Measurements from ENCODE around the gene LNPEP. TPM values are rescaled to one million over a fixed set of nuclear protein-coding genes. Genes with fewer than 3 reads are reported as not detected.
A peak's percentile ranks its signal among the peaks of the same experiment; 100 is the strongest.

The LNPEP gene
- total RNA-seq, 1 experiment from 2014 or later, result 85.5 TPM

DNA sequence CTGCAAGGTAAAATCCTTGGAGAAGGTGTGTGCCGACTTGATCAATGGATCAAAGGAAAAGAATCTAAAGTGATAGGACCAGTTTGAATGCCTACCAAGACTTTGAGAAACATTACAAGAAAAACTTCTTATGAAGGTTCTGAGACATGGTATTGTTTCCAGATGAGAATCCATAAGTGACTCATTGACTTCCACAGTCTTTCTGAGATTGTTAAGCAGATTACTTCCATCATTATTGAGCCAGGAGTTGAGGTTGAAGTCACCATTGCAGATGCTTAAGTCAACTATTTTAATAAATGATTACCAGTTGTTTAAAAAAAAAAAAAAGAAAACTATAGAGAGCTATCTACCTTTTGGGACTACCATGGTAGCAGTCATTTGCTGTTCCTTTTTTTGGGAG is 7.0 kb downstream of the LNPEP start:
- intact Hi-C loops (cut with micrococcal nuclease; ENCODE audit: unreplicated experiment), result no loop called here
- TF ChIP-seq, protein P1, sequence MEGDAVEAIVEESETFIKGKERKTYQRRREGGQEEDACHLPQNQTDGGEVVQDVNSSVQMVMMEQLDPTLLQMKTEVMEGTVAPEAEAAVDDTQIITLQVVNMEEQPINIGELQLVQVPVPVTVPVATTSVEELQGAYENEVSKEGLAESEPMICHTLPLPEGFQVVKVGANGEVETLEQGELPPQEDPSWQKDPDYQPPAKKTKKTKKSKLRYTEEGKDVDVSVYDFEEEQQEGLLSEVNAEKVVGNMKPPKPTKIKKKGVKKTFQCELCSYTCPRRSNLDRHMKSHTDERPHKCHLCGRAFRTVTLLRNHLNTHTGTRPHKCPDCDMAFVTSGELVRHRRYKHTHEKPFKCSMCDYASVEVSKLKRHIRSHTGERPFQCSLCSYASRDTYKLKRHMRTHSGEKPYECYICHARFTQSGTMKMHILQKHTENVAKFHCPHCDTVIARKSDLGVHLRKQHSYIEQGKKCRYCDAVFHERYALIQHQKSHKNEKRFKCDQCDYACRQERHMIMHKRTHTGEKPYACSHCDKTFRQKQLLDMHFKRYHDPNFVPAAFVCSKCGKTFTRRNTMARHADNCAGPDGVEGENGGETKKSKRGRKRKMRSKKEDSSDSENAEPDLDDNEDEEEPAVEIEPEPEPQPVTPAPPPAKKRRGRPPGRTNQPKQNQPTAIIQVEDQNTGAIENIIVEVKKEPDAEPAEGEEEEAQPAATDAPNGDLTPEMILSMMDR (IDR thresholded peaks at IDR 0.05; ENCODE audit: unreplicated experiment), result no peak
- Mint-ChIP-seq H3K36me3 (ENCODE audit: insufficient read depth, unreplicated experiment) (peaks cover 6% of the 10 kb centered on the region), H3K4me1 (ENCODE audit: low read depth, unreplicated experiment) (peaks cover 38% of the 10 kb centered on the region), H3K4me3 (ENCODE audit: low read depth, unreplicated experiment) (no peak overlapping the region), H3K27me3 (ENCODE audit: unreplicated experiment) (no peaks in the 10 kb centered on the region), H3K9me3 (ENCODE audit: low read depth, unreplicated experiment) (no peaks in the 10 kb centered on the region), H3K27ac (ENCODE audit: unreplicated experiment) (no peak overlapping the region)
- CTCF ChIA-PET, result no interaction called here
- no TSS peak for BruUV-seq (replicated peaks)
- no peak for DNase-seq

DNA sequence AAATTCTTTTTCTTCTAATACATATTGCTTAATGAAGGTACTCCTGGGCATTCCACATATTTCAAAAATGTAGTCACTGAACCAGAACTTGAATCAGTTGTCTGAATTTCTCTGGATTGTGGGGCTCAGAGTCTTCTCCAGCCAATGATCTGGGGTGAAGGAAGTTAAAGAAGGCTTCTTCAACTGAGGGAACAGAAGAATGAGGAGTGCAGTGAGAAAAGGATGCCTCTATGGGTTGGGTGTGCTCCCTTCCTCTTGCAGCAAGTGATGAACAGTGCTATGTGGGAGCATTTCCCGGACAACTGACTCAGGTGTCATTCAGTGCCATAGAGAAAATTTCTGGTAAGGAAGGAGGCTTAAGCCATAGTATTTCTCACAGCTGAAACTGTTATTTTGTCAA is 7.9 kb downstream of the LNPEP start:
- Mint-ChIP-seq H3K9me3 (ENCODE audit: low read depth, unreplicated experiment) (no peaks in the 10 kb centered on the region), H3K27ac (ENCODE audit: unreplicated experiment) (no peak overlapping the region), H3K4me3 (ENCODE audit: low read depth, unreplicated experiment) (no peak overlapping the region), H3K4me1 (ENCODE audit: low read depth, unreplicated experiment) (peaks cover 30% of the 10 kb centered on the region), H3K36me3 (ENCODE audit: insufficient read depth, unreplicated experiment) (peaks cover 6% of the 10 kb centered on the region), H3K27me3 (ENCODE audit: unreplicated experiment) (no peaks in the 10 kb centered on the region)
- intact Hi-C loops (cut with micrococcal nuclease; ENCODE audit: unreplicated experiment), result no loop called here
- TF ChIP-seq, protein P1 (IDR thresholded peaks at IDR 0.05; ENCODE audit: unreplicated experiment), result no peak
- no peak for DNase-seq
- CTCF ChIA-PET, result no interaction called here
- no TSS peak for BruUV-seq (replicated peaks)

DNA sequence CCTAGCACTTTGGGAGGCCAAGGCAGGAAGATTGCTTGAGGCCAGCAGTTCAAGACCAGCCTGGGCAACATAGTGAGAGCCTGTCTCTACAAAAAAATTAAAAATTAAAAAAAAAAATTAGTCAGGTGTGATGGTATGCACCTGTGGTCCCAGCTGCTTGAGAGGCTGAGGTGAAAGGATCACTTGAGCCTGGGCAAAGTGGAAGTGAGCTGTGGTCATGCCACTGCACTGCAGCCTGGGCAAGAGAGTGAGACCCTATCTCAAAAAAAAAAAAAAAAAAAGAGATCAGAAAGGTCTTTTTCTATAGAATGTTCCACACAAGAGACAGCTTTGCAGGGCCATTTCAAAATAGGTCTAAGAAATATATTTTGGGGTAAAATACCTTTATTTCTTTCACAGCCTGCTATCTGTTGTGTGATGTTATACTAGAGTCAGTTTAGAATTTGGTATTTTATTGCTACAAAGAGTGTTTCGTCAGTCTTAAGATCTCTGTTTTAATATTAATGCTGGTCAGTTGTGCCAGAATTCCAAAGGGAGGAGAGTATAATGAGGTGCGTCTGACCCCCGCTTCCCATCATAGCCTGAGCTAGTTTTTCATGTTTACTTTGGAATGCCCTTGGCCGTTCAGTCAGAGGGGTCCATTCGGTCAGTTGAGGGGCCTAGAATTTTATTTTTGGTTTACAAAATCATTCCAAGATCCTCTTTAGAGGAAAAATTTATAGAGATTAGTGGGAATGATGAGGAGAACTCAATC is 9.4 kb downstream of the LNPEP start:
- DNase-seq, result no peak
- H3K27me3 Mint-ChIP-seq (ENCODE audit: unreplicated experiment), result no peaks in the 10 kb centered on the region
- no peak overlapping the region for H3K4me3 Mint-ChIP-seq (ENCODE audit: low read depth, unreplicated experiment)
- H3K36me3 Mint-ChIP-seq (ENCODE audit: insufficient read depth, unreplicated experiment), result peaks cover 6% of the 10 kb centered on the region
- H3K27ac Mint-ChIP-seq (ENCODE audit: unreplicated experiment), result peak overlapping the region; percentile 3
- no TSS peak for BruUV-seq (replicated peaks)
- intact Hi-C loops (cut with micrococcal nuclease; ENCODE audit: unreplicated experiment), result no loop called here
- CTCF ChIA-PET, result interaction anchor here (0.6 to 1.3 kb wide), 3 partner anchors 9 to 137 kb away, joined by 3 to 10 read pairs (median 6); partner anchors contain the start of genes ERAP1 and LNPEP
- TF ChIP-seq, protein P1 (IDR thresholded peaks at IDR 0.05; ENCODE audit: unreplicated experiment), result no peak
- peaks cover 28% of the 10 kb centered on the region for H3K4me1 Mint-ChIP-seq (ENCODE audit: low read depth, unreplicated experiment)
- H3K9me3 Mint-ChIP-seq (ENCODE audit: low read depth, unreplicated experiment), result no peaks in the 10 kb centered on the region

DNA sequence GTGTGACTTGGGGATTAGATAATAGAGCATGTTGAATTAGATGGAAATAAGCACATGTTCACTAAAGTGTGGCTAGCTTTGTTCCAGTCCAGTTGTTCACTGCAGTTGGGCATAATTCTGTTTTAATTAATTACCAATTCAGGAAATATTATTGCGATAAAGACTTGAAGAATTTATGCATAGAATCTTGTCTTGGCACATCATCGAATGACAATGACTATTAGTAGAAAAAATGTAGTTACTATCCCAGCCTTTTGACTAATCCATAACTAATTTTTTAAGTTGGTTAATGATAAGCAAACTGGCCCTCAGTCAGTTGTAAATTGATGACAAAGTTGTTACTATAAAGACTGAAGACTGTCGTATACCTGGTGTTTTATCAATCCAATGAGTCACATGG is 10.5 kb downstream of the LNPEP start:
- Mint-ChIP-seq H3K27me3 (ENCODE audit: unreplicated experiment) (no peaks in the 10 kb centered on the region), H3K27ac (ENCODE audit: unreplicated experiment) (peak overlapping the region; percentile 3), H3K4me3 (ENCODE audit: low read depth, unreplicated experiment) (no peak overlapping the region), H3K36me3 (ENCODE audit: insufficient read depth, unreplicated experiment) (peaks cover 6% of the 10 kb centered on the region), H3K4me1 (ENCODE audit: low read depth, unreplicated experiment) (peaks cover 28% of the 10 kb centered on the region), H3K9me3 (ENCODE audit: low read depth, unreplicated experiment) (no peaks in the 10 kb centered on the region)
- intact Hi-C loops (cut with micrococcal nuclease; ENCODE audit: unreplicated experiment), result loop anchor here (1.0 kb wide), 1 partner anchor 8 kb away; no protein-coding TSS in a partner anchor
- TF ChIP-seq, protein P1 (IDR thresholded peaks at IDR 0.05; ENCODE audit: unreplicated experiment), result no peak
- no peak for DNase-seq
- CTCF ChIA-PET, result interaction anchor here (1.3 kb wide), 2 partner anchors 10 to 139 kb away, joined by 3 to 10 read pairs; partner anchors contain the start of genes ERAP1 and LNPEP
- no TSS peak for BruUV-seq (replicated peaks)
